HG03521 (cell line): ENCODE data around the gene MBP.
"Not testable (repeated sequence)": the region's sequence is repeated elsewhere in the genome, so short reads cannot be mapped to it uniquely, and the experiment has no call there.

Source experiments
- ATAC-seq: cut with Tn5 transposase; IDR thresholded peaks from one replicate; pipeline ENCODE4 v1.9.1; 2021; ENCODE audit warnings: mild to moderate bottlenecking, moderate library complexity; ENCODE audit not compliant: unreplicated experiment

Gene MBP

GRCh38 chr18:77035380-77036187, 97.0 kb downstream of the MBP start:
- no peak for ATAC-seq

- no peak for ATAC-seq
Measured at GRCh38 chr18:77033575-77033974, 99.0 kb downstream of the MBP start.

GRCh38 chr18:77032181-77032701, 100.3 kb downstream of the MBP start:
- ATAC-seq, result no peak

- no peak for ATAC-seq
Measured at GRCh38 chr18:77031662-77032061, 100.9 kb downstream of the MBP start.

GRCh38 chr18:77030201-77030600, 102.4 kb downstream of the MBP start:
- ATAC-seq, result no peak

- ATAC-seq, result no peak
Measured at GRCh38 chr18:77025831-77026363, 106.7 kb downstream of the MBP start.

GRCh38 chr18:77025123-77025522, 107.5 kb downstream of the MBP start:
- no peak for ATAC-seq

- ATAC-seq, result no peak
Measured at GRCh38 chr18:77024476-77024875, 108.1 kb downstream of the MBP start.

- no peak for ATAC-seq
Measured at GRCh38 chr18:77023102-77023782, 109.3 kb downstream of the MBP start.

- no peak for ATAC-seq
Measured at GRCh38 chr18:77022556-77022955, 110.0 kb downstream of the MBP start.

GRCh38 chr18:77022116-77022515, 110.5 kb downstream of the MBP start:
- no peak for ATAC-seq

- not testable (repeated sequence) for ATAC-seq
Measured at GRCh38 chr18:77021478-77021877, 111.1 kb downstream of the MBP start.

GRCh38 chr18:77021075-77021474, 111.5 kb downstream of the MBP start:
- no peak for ATAC-seq

GRCh38 chr18:77020561-77020960, 112.0 kb downstream of the MBP start:
- ATAC-seq, result no peak

- no peak for ATAC-seq
Measured at GRCh38 chr18:77019641-77020040, 112.9 kb downstream of the MBP start.

GRCh38 chr18:77018650-77019049, 113.9 kb downstream of the MBP start:
- not testable (repeated sequence) for ATAC-seq

GRCh38 chr18:77017355-77017754, 115.2 kb downstream of the MBP start:
- no peak for ATAC-seq

GRCh38 chr18:77016936-77017335, 115.6 kb downstream of the MBP start:
- no peak for ATAC-seq

- ATAC-seq, result no peak
Measured at GRCh38 chr18:77015771-77016710, 116.5 kb downstream of the MBP start.

- ATAC-seq, result no peak
Measured at GRCh38 chr18:77015169-77015568, 117.4 kb downstream of the MBP start.

GRCh38 chr18:77014538-77014937, 118.0 kb downstream of the MBP start:
- ATAC-seq, result no peak
